Ishikawa (cell line): ENCODE data around the gene PARD6B.

Source experiments
- CEBPB ChIP-seq: IDR thresholded peaks from 2 replicates; pipeline ENCODE4 v1.6.1; 2012
- CREB1 ChIP-seq: IDR thresholded peaks from 2 replicates; pipeline ENCODE4 v1.6.1; 2012; ENCODE audit warnings: low read depth
- EGR1 ChIP-seq: IDR thresholded peaks from 2 replicates; pipeline ENCODE4 v1.6.1; 2012
- EP300 ChIP-seq: IDR thresholded peaks from 2 replicates; pipeline ENCODE4 v1.6.1; 2012; ENCODE audit warnings: borderline replicate concordance
- FOXM1 ChIP-seq: IDR thresholded peaks from 2 replicates; pipeline ENCODE4 v1.6.1; 2012; ENCODE audit warnings: low read depth, borderline replicate concordance
- NFIC ChIP-seq: IDR thresholded peaks from 2 replicates; pipeline ENCODE4 v1.6.1; 2012
- RAD21 ChIP-seq: IDR thresholded peaks from 2 replicates; pipeline ENCODE4 v1.6.1; 2012; ENCODE audit warnings: low read depth
- TAF1 ChIP-seq: IDR thresholded peaks from 2 replicates; pipeline ENCODE4 v1.6.1; 2012; ENCODE audit warnings: low read depth, mild to moderate bottlenecking
- TCF12 ChIP-seq: IDR thresholded peaks from 2 replicates; pipeline ENCODE4 v1.6.1; 2012; ENCODE audit warnings: low read depth
- TEAD4 ChIP-seq: IDR thresholded peaks from 2 replicates; pipeline ENCODE4 v1.6.1; 2012
- YY1 ChIP-seq: IDR thresholded peaks from 2 replicates; pipeline ENCODE4 v1.6.1; 2012; ENCODE audit warnings: low read depth
- ZBTB7A ChIP-seq: IDR thresholded peaks from 2 replicates; pipeline ENCODE4 v1.6.1; 2012; ENCODE audit warnings: low read depth
- TF ChIP-seq, protein P1 (sequence below): IDR thresholded peaks from 2 replicates; pipeline ENCODE4 v1.6.1; 2012; ENCODE audit warnings: low read depth, mild to moderate bottlenecking
- TF ChIP-seq, protein P2 (sequence below): IDR thresholded peaks from 2 replicates; pipeline ENCODE4 v1.6.1; 2012
- TF ChIP-seq, protein P3 (sequence below): IDR thresholded peaks from 2 replicates; pipeline ENCODE4 v1.6.1; 2012

PARD6B gene

DNA sequence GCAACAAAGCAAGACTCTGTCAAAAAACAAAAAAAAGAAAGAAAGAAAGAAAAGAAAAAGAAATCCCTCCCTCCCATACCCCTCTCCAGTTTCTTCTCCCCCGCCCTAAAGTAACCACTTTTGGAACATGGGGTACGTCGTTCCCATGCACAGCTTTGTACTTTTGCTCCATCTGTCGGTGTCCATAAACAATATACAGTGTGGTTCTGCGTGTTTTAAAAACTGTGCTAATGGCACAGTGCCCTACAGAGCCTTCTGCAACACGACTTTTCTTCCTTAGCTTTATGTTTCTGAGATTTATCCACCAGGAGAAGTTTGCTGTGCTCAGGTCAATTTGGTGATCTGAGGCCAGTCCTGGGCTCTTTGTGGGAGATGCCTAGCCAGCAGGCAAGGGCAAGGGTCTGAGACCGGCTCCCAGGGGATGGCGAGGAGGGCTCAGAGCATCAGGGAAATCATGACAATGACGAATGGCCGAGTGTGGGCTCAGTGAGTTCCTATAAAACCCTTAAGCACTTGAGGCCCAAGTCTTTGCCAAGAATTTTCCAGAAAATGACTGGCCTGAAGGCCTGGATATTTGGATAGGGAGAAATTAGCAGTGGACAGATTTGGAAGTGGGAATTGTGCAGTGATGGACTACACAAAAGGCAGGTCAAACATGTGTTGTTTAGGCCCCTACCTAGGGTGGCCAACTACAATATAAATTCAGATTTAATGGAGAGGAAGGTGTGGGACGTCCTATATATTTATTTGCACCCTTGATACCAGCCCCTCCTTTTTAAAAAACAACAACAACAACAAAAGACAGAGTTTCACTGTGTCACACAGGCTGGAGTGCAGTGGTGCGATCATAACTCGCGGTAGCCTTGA, 61.6 kb downstream of the PARD6B start:
- TF ChIP-seq ZBTB7A (no peak), TEAD4 (no peak)

DNA sequence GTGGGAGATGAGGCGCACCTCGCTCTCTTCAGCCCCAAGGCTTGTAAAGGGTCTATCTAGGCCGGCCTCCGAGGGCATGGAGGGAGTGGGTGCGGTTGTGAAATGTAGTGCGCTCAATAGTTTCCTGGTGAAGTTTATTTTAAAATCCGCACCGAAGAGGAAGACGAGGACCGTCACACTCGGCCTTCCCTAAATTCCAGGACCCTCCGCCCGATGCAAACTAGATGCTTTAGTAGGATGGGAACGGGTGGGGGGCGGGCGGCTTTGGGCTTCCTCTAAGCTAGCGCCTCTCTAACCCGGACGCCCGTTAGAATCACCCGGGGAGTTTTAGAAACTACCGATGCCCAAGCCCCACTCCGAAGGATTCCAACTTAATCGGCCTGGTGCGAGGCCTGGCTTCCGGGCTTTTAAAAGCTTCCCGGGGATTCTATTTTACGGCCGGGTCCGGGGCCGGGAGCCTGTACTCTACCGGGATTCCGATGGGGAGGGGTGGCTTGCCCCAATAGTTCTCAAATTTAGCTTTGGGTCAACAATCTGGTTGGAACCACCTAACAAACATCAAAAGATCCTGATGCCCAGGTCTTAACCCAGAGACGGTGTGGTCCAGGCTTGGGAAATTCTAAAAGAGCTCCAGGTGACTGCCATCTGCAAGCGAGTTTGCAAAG, 62.9 kb downstream of the PARD6B start:
- TF ChIP-seq NFIC: no peak
- no peak for TF ChIP-seq ZBTB7A
- TF ChIP-seq, protein P1, sequence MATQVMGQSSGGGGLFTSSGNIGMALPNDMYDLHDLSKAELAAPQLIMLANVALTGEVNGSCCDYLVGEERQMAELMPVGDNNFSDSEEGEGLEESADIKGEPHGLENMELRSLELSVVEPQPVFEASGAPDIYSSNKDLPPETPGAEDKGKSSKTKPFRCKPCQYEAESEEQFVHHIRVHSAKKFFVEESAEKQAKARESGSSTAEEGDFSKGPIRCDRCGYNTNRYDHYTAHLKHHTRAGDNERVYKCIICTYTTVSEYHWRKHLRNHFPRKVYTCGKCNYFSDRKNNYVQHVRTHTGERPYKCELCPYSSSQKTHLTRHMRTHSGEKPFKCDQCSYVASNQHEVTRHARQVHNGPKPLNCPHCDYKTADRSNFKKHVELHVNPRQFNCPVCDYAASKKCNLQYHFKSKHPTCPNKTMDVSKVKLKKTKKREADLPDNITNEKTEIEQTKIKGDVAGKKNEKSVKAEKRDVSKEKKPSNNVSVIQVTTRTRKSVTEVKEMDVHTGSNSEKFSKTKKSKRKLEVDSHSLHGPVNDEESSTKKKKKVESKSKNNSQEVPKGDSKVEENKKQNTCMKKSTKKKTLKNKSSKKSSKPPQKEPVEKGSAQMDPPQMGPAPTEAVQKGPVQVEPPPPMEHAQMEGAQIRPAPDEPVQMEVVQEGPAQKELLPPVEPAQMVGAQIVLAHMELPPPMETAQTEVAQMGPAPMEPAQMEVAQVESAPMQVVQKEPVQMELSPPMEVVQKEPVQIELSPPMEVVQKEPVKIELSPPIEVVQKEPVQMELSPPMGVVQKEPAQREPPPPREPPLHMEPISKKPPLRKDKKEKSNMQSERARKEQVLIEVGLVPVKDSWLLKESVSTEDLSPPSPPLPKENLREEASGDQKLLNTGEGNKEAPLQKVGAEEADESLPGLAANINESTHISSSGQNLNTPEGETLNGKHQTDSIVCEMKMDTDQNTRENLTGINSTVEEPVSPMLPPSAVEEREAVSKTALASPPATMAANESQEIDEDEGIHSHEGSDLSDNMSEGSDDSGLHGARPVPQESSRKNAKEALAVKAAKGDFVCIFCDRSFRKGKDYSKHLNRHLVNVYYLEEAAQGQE: no peak
- TF ChIP-seq TEAD4: no peak
- TF ChIP-seq, protein P2, sequence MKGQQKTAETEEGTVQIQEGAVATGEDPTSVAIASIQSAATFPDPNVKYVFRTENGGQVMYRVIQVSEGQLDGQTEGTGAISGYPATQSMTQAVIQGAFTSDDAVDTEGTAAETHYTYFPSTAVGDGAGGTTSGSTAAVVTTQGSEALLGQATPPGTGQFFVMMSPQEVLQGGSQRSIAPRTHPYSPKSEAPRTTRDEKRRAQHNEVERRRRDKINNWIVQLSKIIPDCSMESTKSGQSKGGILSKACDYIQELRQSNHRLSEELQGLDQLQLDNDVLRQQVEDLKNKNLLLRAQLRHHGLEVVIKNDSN: no peak
- no peak for TF ChIP-seq FOXM1
- no peak for TF ChIP-seq EGR1
- TF ChIP-seq RAD21: no peak
- no peak for TF ChIP-seq TCF12
- TF ChIP-seq YY1: no peak
- no peak for TF ChIP-seq CEBPB
- TF ChIP-seq CREB1: no peak
- TF ChIP-seq EP300: no peak
- TF ChIP-seq, protein P3, sequence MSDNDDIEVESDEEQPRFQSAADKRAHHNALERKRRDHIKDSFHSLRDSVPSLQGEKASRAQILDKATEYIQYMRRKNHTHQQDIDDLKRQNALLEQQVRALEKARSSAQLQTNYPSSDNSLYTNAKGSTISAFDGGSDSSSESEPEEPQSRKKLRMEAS: no peak

DNA sequence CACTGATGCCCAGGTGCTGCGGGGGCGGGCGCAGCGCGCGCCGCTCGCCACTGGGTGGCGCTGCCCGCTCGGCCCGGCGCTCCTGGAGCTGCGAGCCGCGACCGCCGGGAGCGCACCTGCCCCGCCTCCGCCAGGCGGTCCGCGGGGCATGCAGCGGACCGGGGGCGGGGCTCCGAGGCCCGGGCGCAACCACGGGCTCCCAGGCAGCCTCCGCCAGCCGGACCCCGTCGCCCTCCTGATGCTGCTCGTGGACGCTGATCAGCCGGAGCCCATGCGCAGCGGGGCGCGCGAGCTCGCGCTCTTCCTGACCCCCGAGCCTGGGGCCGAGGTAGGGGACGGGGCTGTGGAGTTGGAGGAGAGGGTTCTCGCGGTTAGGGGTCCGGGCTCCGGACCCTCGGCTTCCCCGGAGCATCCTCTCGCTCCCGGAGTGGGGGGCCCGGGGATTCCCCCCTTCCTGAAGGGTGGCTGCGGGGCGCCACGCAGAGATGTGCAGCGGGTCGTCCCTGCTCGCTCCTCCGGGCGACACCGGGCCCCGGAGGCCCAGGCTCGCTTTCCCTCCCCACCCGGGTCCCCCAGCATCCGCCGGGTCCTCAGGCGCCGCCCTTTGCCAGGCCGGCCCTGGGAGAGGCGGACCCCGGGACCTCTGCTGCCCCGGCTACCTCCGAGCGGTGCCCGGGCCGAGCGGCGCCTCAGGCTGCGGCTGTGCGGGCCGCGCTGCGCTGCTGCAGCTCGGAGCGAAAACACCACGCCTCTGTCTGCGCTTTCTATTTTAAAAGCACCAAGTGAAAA, 63.7 kb downstream of the PARD6B start, which contains the start of gene BCAS4:
BCAS4 (plus strand) TSS at position 216 of the 789 bp plus-strand sequence; CDS start at position 239, 23 bp downstream.
- TF ChIP-seq RAD21: peak; percentile 69
- no peak for TF ChIP-seq FOXM1
- no peak for TF ChIP-seq EP300
- TF ChIP-seq EGR1: peak; percentile 98
- no peak for TF ChIP-seq TEAD4
- TF ChIP-seq CEBPB: no peak
- TF ChIP-seq YY1: 0 out of 2 replicates have a peak, but pooled peaks have one; percentile 17
- peak; percentile 28; the same call in 1 of the 2 replicates for TF ChIP-seq TAF1
- TF ChIP-seq, protein P1: no peak
- no peak for TF ChIP-seq NFIC
- no peak for TF ChIP-seq TCF12
- TF ChIP-seq ZBTB7A: peak; percentile 84; the same call in 1 of the 2 replicates
- TF ChIP-seq, protein P3: no peak
- TF ChIP-seq, protein P2: no peak
- TF ChIP-seq CREB1: no peak

DNA sequence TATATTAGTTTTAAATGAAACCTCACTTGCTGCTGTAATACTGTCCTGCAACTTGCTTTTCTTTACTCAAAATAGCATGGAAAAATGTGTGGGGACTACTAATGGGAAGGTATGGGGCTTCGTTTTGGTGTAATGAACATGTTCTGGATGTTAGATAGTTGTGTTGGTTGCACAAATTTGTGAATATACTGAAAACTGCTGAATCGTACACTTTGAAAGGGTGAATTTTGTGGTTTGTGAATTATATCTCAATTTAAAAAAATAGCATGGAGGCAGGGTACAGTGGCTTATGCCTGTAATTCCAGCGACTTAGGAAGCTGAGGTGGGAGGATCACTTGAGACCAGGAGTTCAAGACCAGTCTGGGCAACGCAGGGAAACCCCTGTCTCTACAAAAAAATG, 65.8 kb downstream of the PARD6B start:
- TF ChIP-seq, protein P3: no peak
- no peak for TF ChIP-seq CREB1
- TF ChIP-seq TCF12: no peak
- no peak for TF ChIP-seq EP300
- no peak for TF ChIP-seq CEBPB

DNA sequence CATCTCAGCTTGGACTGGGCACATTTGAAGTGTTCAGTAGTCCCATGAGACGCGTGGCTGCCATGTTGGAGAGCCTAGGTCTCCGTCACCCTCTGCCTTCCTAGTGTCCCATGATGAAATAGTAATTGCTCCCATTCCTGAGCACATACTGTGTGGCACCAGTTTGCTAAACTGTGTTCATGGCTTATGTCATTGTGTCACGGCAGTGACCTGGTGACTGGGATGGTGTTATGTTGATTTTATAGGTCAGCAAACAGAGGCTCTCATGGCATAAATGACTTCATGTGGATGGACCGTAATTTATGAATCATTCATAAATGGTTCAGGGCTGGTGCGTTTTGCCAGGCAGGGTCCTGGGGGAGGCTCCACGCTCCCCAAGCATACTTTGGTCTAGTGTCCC, 67.3 kb downstream of the PARD6B start:
- TF ChIP-seq TEAD4: no peak
- TF ChIP-seq TAF1: no peak
- no peak for TF ChIP-seq ZBTB7A
- TF ChIP-seq EP300: no peak
- TF ChIP-seq CREB1: no peak
- no peak for TF ChIP-seq YY1
- TF ChIP-seq, protein P2: no peak
- TF ChIP-seq, protein P1: no peak
- TF ChIP-seq NFIC: no peak
